ENCODE measurements around the gene RBBP6. TPM values are rescaled to one million over a fixed set of nuclear protein-coding genes. Genes with fewer than 3 reads are reported as not detected.

The RBBP6 gene
- total RNA-seq, 4 donors from 2014 or later = 101 to 174 (median 108) TPM

DNA sequence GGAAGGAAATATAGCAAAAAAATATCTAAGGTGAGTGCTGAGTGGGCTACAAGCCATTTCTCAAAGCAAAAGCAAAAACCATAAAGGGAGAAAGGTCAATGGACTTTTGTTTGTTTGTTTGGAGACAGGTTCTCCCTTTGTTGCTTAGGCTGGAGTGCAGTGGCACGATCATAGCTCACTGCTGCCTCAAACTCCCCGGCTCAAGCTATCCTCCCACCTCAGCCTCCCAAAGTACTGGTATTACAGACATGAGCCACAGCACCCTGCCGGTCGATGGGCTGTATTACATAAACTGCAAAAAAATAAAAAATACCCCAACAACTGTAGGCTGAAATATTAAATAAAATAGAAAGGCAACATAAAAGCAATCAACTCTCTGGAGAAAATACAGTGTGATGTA lies 3.5 kb upstream of the RBBP6 start:
- 75 to 77% methylated on average over 4 of the region's 4 CpGs for WGBS, 2 donors
- intact Hi-C loops (cut with DNase I; ENCODE audit: low total_unique reads) = no loop called here

DNA sequence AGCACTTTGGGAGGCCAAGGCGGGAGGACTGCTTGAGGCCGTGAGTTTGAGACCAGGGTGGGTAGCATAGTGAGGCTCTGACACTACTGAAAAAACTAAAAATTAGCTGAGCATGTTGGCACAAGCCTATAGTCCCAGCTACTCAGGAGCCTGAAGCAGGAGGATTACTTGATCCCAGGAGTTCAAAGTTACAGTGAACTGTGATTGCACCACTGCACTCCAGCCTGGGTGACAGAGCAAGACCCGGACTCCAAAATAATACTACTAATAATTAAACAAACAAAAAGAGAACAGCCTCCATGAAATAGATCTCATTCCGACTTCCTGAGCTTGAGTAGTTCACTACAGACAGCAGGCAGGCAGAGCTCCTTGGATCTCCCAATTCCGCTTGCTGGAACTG lies 2.7 kb upstream of the RBBP6 start:
- H3K4me3 ChIP-seq (ENCODE audit: low read depth, poor library complexity, severe bottlenecking) = no peak overlapping the region
- TF ChIP-seq POLR2A (IDR thresholded peaks at IDR 0.05) = no peak
- TF ChIP-seq, protein P1, sequence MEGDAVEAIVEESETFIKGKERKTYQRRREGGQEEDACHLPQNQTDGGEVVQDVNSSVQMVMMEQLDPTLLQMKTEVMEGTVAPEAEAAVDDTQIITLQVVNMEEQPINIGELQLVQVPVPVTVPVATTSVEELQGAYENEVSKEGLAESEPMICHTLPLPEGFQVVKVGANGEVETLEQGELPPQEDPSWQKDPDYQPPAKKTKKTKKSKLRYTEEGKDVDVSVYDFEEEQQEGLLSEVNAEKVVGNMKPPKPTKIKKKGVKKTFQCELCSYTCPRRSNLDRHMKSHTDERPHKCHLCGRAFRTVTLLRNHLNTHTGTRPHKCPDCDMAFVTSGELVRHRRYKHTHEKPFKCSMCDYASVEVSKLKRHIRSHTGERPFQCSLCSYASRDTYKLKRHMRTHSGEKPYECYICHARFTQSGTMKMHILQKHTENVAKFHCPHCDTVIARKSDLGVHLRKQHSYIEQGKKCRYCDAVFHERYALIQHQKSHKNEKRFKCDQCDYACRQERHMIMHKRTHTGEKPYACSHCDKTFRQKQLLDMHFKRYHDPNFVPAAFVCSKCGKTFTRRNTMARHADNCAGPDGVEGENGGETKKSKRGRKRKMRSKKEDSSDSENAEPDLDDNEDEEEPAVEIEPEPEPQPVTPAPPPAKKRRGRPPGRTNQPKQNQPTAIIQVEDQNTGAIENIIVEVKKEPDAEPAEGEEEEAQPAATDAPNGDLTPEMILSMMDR (IDR thresholded peaks at IDR 0.05) = no peak
- intact Hi-C loops (cut with DNase I; ENCODE audit: low total_unique reads) = no loop called here
- DNase-seq (ENCODE audit: low spot score in 2 of 2) = no peak
- 93 to 95% methylated on average over 5 of the region's 5 CpGs for WGBS, 2 donors

More for the DNA sequence above, 3.5 kb upstream of the RBBP6 start:
- H3K4me3 ChIP-seq (ENCODE audit: low read depth, poor library complexity, severe bottlenecking) = no peak overlapping the region
- DNase-seq (ENCODE audit: low spot score in 2 of 2) = no peak
- no peak for TF ChIP-seq POLR2A (IDR thresholded peaks at IDR 0.05)
- TF ChIP-seq, protein P1 (IDR thresholded peaks at IDR 0.05) = no peak

DNA sequence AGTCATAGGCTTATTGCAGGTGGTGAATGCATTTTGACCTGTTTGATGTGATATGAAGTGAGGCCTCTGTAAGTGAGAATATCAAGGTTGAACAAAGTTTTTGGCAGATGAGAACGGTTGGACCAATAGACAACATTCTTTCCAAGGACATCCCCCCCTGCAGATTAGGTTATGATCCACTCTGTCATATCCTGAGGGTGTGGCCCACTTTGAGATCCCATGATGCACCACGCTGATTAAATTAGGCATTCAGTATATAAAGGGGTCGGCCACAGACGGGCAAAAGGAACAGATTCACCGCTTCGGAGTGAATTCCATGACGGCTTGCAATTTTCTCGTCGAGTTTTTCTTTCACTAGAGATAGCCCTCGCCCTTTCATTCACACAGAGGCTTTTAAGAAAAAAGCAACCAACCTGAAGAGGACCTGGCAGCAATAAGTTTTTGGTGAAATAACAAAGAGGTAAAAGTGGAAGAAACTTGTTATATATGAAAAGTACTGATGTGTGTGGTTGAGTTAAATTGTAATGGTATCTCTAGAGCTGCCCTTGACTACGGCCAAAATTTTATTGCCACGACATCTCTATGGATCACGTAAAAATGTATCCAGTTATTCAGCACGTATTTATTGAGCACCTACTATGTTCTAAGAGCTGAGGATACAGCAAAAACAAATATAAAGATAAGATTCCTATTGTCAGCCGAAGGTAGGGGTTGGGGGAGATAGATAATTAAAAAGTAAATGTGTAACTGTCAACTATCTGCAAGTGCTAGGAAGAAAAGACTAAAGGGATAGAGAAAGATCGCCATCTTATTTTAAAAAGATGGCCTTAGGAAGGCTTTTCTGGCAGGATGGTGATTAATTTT lies 1.7 kb upstream of the RBBP6 start:
- H3K4me3 ChIP-seq (ENCODE audit: low read depth, poor library complexity, severe bottlenecking) = no peak overlapping the region
- no peak for DNase-seq (ENCODE audit: low spot score in 2 of 2)
- intact Hi-C loops (cut with DNase I; ENCODE audit: low total_unique reads) = no loop called here
- TF ChIP-seq, protein P1 (IDR thresholded peaks at IDR 0.05) = no peak
- no peak for TF ChIP-seq POLR2A (IDR thresholded peaks at IDR 0.05)
- 83 to 84% methylated on average over 16 of the region's 16 CpGs for WGBS, 2 donors

DNA sequence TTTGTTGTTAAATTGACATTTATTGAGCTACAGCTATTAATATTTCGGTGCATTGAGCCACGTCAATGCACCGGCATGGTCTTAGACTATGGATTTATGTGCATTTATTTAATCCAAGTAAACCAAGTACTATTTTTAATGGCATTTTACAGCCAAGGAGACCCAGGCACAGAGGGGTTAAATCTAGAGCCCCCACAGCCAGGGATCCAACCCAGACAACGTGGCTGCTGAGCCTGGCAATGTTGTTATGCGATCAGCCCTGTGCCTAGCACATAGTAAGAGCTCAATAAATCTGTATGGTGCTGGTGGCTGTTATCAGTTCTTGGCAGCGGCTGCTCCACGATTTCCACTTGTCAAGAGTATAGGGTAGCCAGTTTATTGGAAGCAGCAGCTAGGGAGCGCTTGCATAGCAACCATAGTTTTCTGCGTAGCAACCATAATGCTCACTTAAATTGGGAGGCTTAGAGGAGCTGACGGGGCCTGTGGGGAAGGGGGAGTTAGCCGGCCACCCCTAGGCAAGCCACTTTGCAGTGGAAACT lies 541 bp upstream of the RBBP6 start:
- DNase-seq (ENCODE audit: low spot score in 2 of 2) = no peak
- 12 to 14% methylated on average over 11 of the region's 11 CpGs for WGBS, 2 donors
- TF ChIP-seq, protein P1 (IDR thresholded peaks at IDR 0.05) = no peak
- no peak for TF ChIP-seq POLR2A (IDR thresholded peaks at IDR 0.05)
- intact Hi-C loops (cut with DNase I; ENCODE audit: low total_unique reads) = no loop called here
- peak overlapping the region; percentile 21 for H3K4me3 ChIP-seq (ENCODE audit: low read depth, poor library complexity, severe bottlenecking)

DNA sequence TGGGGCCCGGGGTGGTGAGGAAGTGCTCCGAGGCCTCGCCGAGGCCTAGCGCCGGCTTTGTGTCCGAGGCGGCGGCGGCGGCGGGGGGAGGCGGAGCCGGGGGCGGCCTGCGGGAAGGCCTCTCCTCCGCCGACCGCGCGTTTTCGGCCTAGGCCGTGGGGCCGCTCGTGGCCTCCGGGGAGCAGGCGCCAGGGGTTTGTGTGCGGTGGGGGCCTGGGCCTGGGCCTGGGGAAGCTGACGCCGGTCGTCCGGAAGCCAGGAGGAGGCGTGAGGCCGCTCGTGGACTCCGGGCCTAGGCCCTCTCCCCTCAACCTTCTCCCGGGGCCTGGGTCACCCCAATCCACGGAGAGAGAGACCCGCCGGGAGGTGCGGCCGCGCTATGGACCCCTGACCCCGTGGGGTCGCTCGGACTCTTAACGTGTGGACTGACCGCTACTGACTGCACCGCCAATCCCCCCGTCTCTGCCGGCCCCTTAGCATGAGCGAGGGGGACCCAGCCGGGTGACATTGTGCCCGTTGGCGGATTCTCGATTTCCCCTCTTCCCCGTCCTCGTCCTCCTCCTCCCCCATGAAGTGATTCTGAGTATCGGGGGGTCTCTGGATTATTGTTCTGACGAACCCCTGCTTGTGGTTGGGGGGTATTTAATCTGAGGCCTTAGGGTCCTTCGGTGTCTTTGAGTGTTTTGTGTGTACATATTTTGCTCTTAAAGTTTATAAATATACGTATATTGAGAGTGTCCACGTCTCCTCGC lies 660 bp downstream of the RBBP6 start:
- DNase-seq (ENCODE audit: low spot score in 2 of 2) = peak in 1 of 2 donors; percentile 93
- TF ChIP-seq, protein P1 (IDR thresholded peaks at IDR 0.05) = no peak
- TF ChIP-seq POLR2A (IDR thresholded peaks at IDR 0.05) = no peak
- intact Hi-C loops (cut with DNase I; ENCODE audit: low total_unique reads) = no loop called here
- peak overlapping the region; percentile 92 for H3K4me3 ChIP-seq (ENCODE audit: low read depth, poor library complexity, severe bottlenecking)
- WGBS, 2 donors = 0% methylated on average over 44 to 54 of the region's 64 CpGs

Data from lower leg skin (tissue), 4 donors.